Hepatocyte (in vitro differentiated cells): ENCODE measurements around the gene COG1.

Experiments
- EZH2 ChIP-seq: fragments of 200-600 bp; sonication (generic); IDR thresholded peaks from 2 replicates; pipeline ENCODE4 v1.6.1; 2016; ENCODE audit warnings: antibody characterized with exemption, mild to moderate bottlenecking, borderline replicate concordance
- EZH2phosphoT487 ChIP-seq: fragments of 200-600 bp; sonication (generic); IDR thresholded peaks from one replicate; pipeline ENCODE4 v1.6.1; 2018; ENCODE audit warnings: antibody characterized with exemption, mild to moderate bottlenecking, low read depth, moderate library complexity; ENCODE audit not compliant: unreplicated experiment, severe bottlenecking
- TF ChIP-seq, protein P1 (sequence below): fragments of 200-600 bp; sonication (generic); IDR thresholded peaks from 2 replicates; pipeline ENCODE4 v1.5.1; 2016; ENCODE audit warnings: antibody characterized with exemption, mild to moderate bottlenecking; ENCODE audit not compliant: poor library complexity

DNA sequence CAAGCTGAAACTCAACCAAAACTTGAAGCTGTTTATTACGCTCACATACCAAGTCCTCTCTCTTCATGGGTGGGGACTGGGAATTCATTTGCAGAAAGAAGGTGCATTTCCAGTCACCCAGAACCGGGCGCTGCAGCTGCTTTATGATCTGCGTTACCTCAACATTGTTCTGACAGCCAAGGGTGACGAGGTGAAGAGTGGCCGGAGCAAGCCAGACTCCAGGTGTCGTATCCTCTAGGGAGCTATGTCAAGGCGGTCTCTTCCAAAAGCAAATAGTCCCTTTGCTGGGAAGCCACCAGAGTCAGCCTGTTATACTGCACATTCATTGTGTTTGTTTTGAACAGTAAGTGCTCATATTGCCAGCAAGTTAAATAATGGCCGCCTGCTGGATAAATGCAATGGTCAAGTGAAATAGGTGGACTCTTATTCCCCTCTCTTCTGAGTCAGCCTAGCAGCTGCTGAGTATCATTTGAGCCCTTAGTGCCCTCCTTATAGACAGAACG lies 12.7 kb downstream of the COG1 start:
- TF ChIP-seq, protein P1, sequence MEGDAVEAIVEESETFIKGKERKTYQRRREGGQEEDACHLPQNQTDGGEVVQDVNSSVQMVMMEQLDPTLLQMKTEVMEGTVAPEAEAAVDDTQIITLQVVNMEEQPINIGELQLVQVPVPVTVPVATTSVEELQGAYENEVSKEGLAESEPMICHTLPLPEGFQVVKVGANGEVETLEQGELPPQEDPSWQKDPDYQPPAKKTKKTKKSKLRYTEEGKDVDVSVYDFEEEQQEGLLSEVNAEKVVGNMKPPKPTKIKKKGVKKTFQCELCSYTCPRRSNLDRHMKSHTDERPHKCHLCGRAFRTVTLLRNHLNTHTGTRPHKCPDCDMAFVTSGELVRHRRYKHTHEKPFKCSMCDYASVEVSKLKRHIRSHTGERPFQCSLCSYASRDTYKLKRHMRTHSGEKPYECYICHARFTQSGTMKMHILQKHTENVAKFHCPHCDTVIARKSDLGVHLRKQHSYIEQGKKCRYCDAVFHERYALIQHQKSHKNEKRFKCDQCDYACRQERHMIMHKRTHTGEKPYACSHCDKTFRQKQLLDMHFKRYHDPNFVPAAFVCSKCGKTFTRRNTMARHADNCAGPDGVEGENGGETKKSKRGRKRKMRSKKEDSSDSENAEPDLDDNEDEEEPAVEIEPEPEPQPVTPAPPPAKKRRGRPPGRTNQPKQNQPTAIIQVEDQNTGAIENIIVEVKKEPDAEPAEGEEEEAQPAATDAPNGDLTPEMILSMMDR, result no peak
- TF ChIP-seq EZH2 (no peak), EZH2phosphoT487 (no peak)
